Stimulated activated CD4-positive, alpha-beta T cell treated with anti-CD3 and anti-CD28 coated beads, Interleukin-2, amount 100 ng/mL, for 48 hours (primary cell): ENCODE measurements around the gene MKRN2OS.
A peak's percentile ranks its signal among the peaks of the same experiment; 100 is the strongest.
"Not testable (repeated sequence)": the region's sequence is repeated elsewhere in the genome, so short reads cannot be mapped to it uniquely, and the experiment has no call there.

ENCODE experiments used
- DNase-seq, 2 donors: peaks; one replicate each; pipeline ENCODE4 v3.0.0-alpha.2; 2020

Gene MKRN2OS

GRCh38 chr3:12560505-12561190, 15.3 kb upstream of the MKRN2OS start:
- DNase-seq: no peak

GRCh38 chr3:12559520-12559919, 14.2 kb upstream of the MKRN2OS start:
- no peak for DNase-seq

DNA sequence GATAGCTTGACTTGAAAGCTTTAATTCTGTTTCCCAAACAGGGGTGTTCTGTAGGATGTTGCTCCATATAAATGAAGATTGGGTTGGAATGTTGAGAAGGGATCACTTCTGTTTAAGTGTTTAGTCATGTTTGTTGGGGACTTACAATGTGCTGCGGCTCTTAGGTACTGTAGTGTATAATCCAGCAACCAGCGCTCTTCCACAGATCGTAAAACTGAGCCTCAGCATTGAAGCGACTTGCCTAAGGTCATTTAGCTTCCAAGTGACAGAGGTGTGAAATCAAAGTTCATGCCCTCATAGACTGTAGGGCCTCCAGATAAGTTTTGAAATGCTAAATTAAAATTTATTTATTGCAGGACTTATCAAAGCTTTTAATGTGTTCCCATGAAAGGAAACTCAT, 13.4 kb upstream of the MKRN2OS start:
- DNase-seq: no peak

- DNase-seq: no peak
These were observed 12.3 kb upstream of the MKRN2OS start for GRCh38 chr3:12557473-12558100.

GRCh38 chr3:12556690-12557472, 11.6 kb upstream of the MKRN2OS start, which contains the start of gene MKRN2:
TSS of gene MKRN2 (plus strand) at chr3:12557087. CDS start at chr3:12557151, 64 bp downstream.
- DNase-seq: peak; percentile 86 to 91

DNA sequence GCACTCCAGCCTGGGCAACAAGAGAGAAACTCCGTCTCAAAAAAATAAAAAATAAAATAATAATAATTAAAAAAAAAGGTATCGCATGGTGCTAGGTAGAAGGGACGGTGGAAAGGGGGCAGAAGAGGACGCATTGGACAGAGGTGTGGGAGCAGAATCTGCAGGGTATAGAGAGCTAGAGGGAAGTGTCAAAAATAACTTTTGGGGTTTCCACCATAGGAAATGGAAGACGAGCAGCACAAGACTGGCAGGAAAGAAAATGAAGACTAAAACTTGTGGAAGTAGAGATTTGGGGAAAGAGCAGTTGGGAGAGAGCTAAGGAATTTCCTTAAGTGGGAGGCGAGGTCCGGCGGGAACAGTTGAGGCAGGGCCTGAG, 11.0 kb upstream of the MKRN2OS start:
- DNase-seq: no peak

DNA sequence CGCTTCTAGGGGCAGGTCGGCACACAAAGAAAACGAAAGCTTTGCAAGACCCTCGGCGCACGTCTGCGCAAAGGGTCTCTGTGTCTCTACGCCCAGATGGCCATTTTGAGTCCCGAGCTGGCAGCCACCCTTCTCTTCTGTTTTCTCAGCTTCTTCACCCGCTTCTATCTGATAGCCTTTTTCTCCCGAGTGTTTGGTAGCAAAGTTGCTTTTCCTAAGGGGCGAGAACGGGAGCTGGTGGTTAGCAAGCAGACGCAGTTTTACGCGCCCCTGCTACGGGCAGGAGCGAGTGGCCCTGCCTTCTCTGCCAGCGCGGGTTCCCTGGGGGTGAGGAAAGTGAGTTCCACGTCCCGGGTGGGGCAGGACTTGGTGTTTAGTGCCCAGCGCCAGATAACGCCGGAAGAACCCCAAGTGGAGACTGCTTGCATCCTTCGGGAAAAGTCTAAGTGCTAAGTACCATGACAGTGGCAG, 8.7 kb upstream of the MKRN2OS start:
- no peak for DNase-seq

DNA sequence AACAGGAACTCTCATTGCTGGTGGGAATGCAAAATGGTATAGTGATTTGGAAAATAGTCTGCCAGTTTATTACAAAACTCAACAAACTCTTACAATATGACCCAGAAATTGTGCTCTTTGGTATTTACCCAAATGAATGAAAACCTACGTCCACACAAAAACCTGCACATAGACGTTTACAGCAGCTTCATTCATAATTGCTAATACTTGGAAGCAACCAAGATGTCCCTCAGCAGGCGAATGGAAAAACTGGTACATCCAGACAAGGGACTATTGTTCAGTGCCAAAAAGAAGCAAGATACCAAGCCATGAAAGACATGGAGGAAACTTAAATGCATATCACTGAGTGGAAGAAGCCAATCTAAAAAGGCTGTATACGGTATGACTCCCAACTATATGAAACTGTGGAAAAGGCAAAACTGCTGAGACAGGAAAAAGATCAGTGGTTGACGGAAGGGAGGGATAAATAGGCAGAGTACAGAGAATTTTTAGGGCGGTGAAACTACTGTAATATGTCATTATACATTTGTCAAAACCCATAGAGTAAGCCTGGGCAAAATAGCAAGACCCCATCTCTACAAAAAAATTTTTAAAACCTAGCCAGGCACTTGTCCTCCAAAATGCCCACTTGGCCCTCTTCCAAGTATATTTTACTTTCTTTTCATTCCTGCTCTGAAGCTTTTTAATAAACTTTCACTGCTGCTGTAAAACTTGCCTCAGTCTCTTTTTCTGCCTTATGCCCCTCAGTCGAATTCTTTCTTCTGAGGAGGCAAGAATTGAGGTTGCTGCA, 4.9 kb upstream of the MKRN2OS start:
- no peak for DNase-seq

DNA sequence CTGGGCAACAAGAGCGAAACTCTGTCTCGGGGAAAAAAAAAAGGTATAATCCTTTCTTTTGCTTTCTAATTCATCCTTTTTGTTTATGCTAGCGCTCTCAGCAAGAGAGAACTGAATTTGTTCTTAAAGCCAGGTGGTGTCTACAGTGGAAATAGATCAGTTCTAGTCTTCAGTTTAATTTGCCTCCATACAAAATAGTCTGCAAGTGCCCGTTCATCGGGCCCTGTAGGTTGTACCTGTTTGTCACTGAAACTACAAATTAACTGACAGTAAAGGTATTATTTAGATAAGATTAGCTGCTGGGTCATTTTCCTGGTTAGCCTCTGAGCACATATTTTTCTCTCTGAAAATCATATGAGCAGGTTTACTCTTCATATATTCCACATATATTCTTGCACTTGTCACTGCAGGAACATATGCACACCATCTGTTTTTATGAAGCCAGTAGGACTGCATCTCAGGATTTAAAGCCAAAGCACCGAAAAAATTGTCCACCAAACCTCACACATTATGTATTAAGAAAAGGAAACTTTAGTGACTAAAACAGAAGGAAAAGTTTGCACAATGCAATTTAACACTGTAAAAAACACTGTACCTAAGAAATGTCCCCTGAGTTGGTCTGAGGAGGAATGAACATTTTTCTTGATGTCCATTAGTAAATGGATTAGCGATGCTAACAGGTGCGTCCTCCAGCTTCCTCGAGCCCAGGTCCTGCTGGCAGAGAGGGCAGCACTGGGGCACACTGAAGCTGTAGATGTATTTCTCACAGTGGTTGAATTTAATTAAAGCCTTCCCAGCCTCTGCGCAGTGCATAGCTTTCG, 437 bp downstream of the MKRN2OS start:
- no peak for DNase-seq

DNA sequence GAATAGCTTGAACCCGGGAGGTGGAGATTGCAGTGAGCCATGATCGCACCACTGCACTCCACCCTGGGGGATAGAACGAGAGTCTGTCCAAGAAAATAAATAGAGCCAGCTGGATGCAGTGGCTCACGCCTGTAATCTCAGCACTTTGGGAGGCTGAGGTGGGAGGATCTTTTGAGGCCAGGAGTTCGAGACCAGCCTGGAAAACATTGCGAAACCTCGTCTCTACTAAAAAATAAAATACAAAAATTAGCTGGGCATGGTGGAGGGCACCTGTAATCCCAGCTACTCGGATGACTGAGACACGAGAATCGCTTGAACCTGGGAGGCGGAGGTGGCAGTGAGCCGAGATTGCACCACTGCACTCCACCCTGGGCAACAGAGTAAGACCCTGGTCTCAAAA, 1.8 kb downstream of the MKRN2OS start:
- DNase-seq: not testable (repeated sequence)

DNA sequence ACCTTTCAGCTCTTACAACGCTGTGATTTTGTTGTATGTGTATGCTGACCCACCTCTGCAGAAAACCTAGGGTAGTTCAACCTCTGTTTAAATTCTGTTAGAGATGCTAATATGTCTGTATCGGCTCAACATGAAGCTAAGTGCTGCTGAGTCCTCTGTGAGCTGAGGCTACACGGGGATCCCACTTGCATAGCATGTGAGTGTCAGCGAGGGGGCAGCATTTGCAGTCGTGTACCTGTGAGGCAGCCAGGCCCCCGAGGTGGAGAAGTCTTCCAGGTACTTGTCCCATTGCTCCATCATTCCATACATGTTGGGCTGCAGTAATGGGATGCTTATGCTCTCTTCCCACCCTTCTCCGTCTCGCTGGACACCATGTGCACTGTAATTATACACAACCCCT, 3.7 kb downstream of the MKRN2OS start:
- no peak for DNase-seq

GRCh38 chr3:12536423-12536822, 8.9 kb downstream of the MKRN2OS start:
- no peak for DNase-seq

- no peak for DNase-seq
These were observed 13.1 kb downstream of the MKRN2OS start for GRCh38 chr3:12532182-12532581.

GRCh38 chr3:12527757-12528143, 17.5 kb downstream of the MKRN2OS start:
- no peak for DNase-seq

- no peak for DNase-seq
These were observed 22.6 kb downstream of the MKRN2OS start for GRCh38 chr3:12522721-12523120.

DNA sequence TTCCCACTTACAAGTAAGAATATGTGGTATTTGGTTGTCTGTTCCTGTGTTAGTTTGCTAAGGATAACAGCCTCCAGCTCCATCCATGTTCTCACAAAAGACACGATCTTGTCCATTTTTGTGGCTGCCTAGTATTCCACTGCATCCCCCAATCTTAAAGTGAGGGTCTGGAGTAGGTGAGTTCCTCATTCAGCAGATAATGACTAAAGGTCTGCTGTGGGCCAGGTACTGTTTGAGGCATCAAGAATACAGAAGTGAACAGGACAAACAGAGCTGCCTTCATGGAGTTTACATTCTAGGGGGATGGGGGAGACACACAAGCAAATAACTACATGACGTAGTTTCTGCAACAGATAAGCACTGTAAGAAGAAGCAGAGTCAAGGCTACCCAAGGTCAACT, 24.3 kb downstream of the MKRN2OS start:
- no peak for DNase-seq

GRCh38 chr3:12518261-12519028, 26.9 kb downstream of the MKRN2OS start:
- no peak for DNase-seq

GRCh38 chr3:12516873-12517272, 28.4 kb downstream of the MKRN2OS start:
- DNase-seq: no peak

DNA sequence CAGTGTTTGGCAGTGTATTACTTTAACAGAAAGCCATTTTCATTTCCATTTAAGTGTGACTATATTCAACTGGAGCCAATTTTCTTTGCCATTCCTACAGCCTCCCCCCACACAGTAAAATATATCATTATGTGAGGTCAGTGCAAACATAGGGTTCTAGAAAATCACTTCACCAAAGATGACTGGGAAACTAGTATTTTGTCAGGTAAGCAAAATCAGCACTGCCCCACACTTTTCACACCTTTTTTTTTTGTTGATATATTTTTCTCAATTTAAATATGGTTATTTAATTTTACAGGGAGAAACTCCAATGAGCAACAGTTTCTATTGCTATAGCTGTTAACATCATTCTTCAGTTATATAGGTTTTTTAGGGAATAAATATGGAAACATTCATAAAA, 29.7 kb downstream of the MKRN2OS start:
- no peak for DNase-seq

DNA sequence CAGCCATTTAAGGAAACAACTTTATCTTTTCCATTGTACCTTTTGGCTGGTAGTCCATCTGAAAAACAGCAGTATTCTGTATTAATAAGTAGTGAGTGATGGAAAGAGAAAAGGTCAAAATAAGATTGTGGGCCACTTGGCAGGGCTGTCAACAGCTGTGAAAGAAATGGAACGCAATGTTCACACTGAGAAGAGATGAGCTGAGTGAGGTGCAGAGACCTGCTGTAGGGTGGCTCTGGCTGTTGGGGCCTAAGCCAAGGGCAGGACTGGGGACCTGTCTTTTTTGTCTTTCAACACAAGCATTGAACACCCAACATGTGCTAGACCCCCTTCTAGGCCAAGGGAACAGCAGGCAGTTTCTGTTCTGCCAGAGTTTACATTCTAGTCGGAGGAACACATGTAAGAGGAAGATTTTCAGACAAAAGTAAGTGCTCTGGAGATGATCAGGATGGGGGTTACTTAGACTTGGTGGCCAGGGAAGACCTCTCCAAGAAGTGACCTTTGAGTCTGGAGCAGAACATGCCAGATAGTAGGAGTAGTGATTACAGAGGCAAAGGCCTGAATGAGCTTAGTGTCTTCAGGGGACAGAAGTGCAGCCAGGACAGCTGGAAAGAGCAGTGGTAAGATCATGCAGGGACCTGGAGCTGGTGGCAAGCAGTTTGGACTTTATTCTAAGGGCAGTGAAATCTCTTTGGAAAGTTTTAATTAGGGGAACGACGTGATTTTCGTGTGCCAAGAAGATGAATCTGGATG, 31.4 kb downstream of the MKRN2OS start:
- DNase-seq: no peak
